ENCODE results near the gene NTSR2.

Gene NTSR2

GRCh38 chr2:11698009-11698922 is 28.3 kb upstream of the NTSR2 start:
- no peak for DNase-seq

GRCh38 chr2:11697103-11697871 is 27.3 kb upstream of the NTSR2 start:
- peak; percentile 56 for DNase-seq

- no peak for DNase-seq
These were observed 26.7 kb upstream of the NTSR2 start for GRCh38 chr2:11696736-11697102.

- DNase-seq: no peak
These were observed 25.6 kb upstream of the NTSR2 start for GRCh38 chr2:11695576-11695975.

- peak; percentile 54 for DNase-seq
These were observed 23.0 kb upstream of the NTSR2 start for GRCh38 chr2:11692966-11693521.

GRCh38 chr2:11691076-11691660 is 21.2 kb upstream of the NTSR2 start:
- no peak for DNase-seq

- DNase-seq: peak; percentile 74
These were observed 18.5 kb upstream of the NTSR2 start for GRCh38 chr2:11688222-11689069.

GRCh38 chr2:11687736-11688135 is 17.7 kb upstream of the NTSR2 start:
- no peak for DNase-seq

GRCh38 chr2:11685906-11686470 is 16.0 kb upstream of the NTSR2 start:
- no peak for DNase-seq

- no peak for DNase-seq
These were observed 15.0 kb upstream of the NTSR2 start for GRCh38 chr2:11684894-11685460.

- no peak for DNase-seq
These were observed 14.0 kb upstream of the NTSR2 start for GRCh38 chr2:11683966-11684365.

- no peak for DNase-seq
These were observed 13.5 kb upstream of the NTSR2 start for GRCh38 chr2:11683476-11683875.

- no peak for DNase-seq
These were observed 12.6 kb upstream of the NTSR2 start for GRCh38 chr2:11682590-11682915.

GRCh38 chr2:11681722-11682589 is 12.0 kb upstream of the NTSR2 start:
- no peak for DNase-seq

GRCh38 chr2:11680901-11681721 is 11.1 kb upstream of the NTSR2 start:
- no peak for DNase-seq

GRCh38 chr2:11680182-11680900 is 10.3 kb upstream of the NTSR2 start:
- no peak for DNase-seq

GRCh38 chr2:11679486-11680181 is 9.6 kb upstream of the NTSR2 start:
- no peak for DNase-seq

- no peak for DNase-seq
These were observed 9.0 kb upstream of the NTSR2 start for GRCh38 chr2:11679016-11679415.

Measured in left hindlimb (tissue), 1 donor.